Osteoblast (primary cell): ENCODE results near the gene UBA52. TPM values are rescaled to one million over a fixed set of nuclear protein-coding genes. Genes with fewer than 3 reads are reported as not detected.

Experiments used
- DNase-seq: peaks from one replicate; pipeline ENCODE4 v3.0.0; 2011; ENCODE audit warnings: low spot score, mixed read lengths; ENCODE audit not compliant: insufficient read length; ENCODE audit errors: missing footprints
- H2AFZ ChIP-seq: 2 replicates; pipeline ENCODE4 v1.6.0; 2011; ENCODE audit warnings: mild to moderate bottlenecking, low read length
- H3K27ac ChIP-seq: 2 replicates; pipeline ENCODE4 v1.5.1; 2011; ENCODE audit warnings: mild to moderate bottlenecking, low read depth, low read length, moderate library complexity
- H3K27me3 ChIP-seq: 2 replicates; pipeline ENCODE4 v1.6.0; 2012; ENCODE audit warnings: mild to moderate bottlenecking, control low read depth, inconsistent platforms, low read length, moderate library complexity; ENCODE audit not compliant: insufficient read depth
- H3K36me3 ChIP-seq: 2 replicates; pipeline ENCODE4 v1.5.1; 2011; ENCODE audit warnings: mild to moderate bottlenecking, low read length, control low read depth, moderate library complexity; ENCODE audit not compliant: insufficient read depth
- H3K4me1 ChIP-seq: 2 replicates; pipeline ENCODE4 v1.5.1; 2011; ENCODE audit warnings: mild to moderate bottlenecking, low read length, control low read depth, moderate library complexity; ENCODE audit not compliant: insufficient read depth
- H3K4me2 ChIP-seq: 2 replicates; pipeline ENCODE4 v1.6.0; 2011; ENCODE audit warnings: mild to moderate bottlenecking, low read length; ENCODE audit not compliant: insufficient read depth
- H3K4me3 ChIP-seq: fragments of 200-600 bp; sonication (generic); 3 replicates; pipeline ENCODE4 v1.5.1; 2012; ENCODE audit warnings: mild to moderate bottlenecking, low read length, inconsistent platforms; ENCODE audit not compliant: insufficient read depth
- H3K79me2 ChIP-seq: 2 replicates; pipeline ENCODE4 v1.6.0; 2012; ENCODE audit warnings: mild to moderate bottlenecking, low read length, control low read depth, inconsistent platforms; ENCODE audit not compliant: insufficient read depth
- H3K9me3 ChIP-seq: 2 replicates; pipeline ENCODE4 v1.5.1; 2011; ENCODE audit warnings: low read depth, low read length, control low read depth
- H4K20me1 ChIP-seq: 2 replicates; pipeline ENCODE4 v1.6.0; 2012; ENCODE audit warnings: mild to moderate bottlenecking, low read length, control low read depth; ENCODE audit not compliant: insufficient read depth
- CTCF ChIP-seq: IDR thresholded peaks from 2 replicates; pipeline ENCODE4 v1.5.1; 2011; ENCODE audit warnings: mild to moderate bottlenecking, low read depth, low read length, moderate library complexity; ENCODE audit errors: extremely low read depth
- total RNA-seq: library from RNA; depleted of rRNA; stranded (reverse); fragments of >200 nt; gene quantifications from 2 replicates; pipeline ENCODE4 v1.2.3, GENCODE V29; 2012

Gene UBA52
- total RNA-seq, 1 donor = 554 TPM

- peaks cover 25% of the 10 kb centered on the region for H3K79me2 ChIP-seq
- H3K27me3 ChIP-seq = no peaks in the 10 kb centered on the region
- H3K9me3 ChIP-seq = no peaks in the 10 kb centered on the region
- H3K4me1 ChIP-seq = peaks cover 13% of the 10 kb centered on the region
- no peak overlapping the region for H2AFZ ChIP-seq
- DNase-seq = no peak
- peaks cover 28% of the 10 kb centered on the region for H4K20me1 ChIP-seq
- H3K4me2 ChIP-seq = no peak overlapping the region
- TF ChIP-seq CTCF = no peak
- peaks cover 46% of the 10 kb centered on the region for H3K36me3 ChIP-seq
- H3K4me3 ChIP-seq = no peak overlapping the region
- no peak overlapping the region for H3K27ac ChIP-seq
These were observed 4.7 kb downstream of the UBA52 start for GRCh38 chr19:18576383-18576782.

GRCh38 chr19:18577365-18577914, 5.8 kb downstream of the UBA52 start:
- H3K4me1 ChIP-seq = peaks cover 11% of the 10 kb centered on the region
- peaks cover 17% of the 10 kb centered on the region for H3K79me2 ChIP-seq
- H3K27ac ChIP-seq = no peak overlapping the region
- peak; percentile 22 for DNase-seq
- TF ChIP-seq CTCF = no peak
- H3K27me3 ChIP-seq = no peaks in the 10 kb centered on the region
- peaks cover 46% of the 10 kb centered on the region for H3K36me3 ChIP-seq
- H2AFZ ChIP-seq = no peak overlapping the region
- no peak overlapping the region for H3K4me3 ChIP-seq
- no peaks in the 10 kb centered on the region for H3K9me3 ChIP-seq
- no peak overlapping the region for H3K4me2 ChIP-seq
- H4K20me1 ChIP-seq = peaks cover 24% of the 10 kb centered on the region

- Histone ChIP-seq H2AFZ (no peak overlapping the region), H3K36me3 (peaks cover 19% of the 10 kb centered on the region), H3K27me3 (no peaks in the 10 kb centered on the region), H3K4me2 (no peak overlapping the region), H3K9me3 (no peaks in the 10 kb centered on the region), H3K27ac (no peak overlapping the region), H3K79me2 (no peaks in the 10 kb centered on the region), H3K4me3 (no peak overlapping the region), H4K20me1 (peaks cover under 1% of the 10 kb centered on the region), H3K4me1 (no peaks in the 10 kb centered on the region)
- TF ChIP-seq CTCF = no peak
- no peak for DNase-seq
These were observed 8.7 kb downstream of the UBA52 start for GRCh38 chr19:18580311-18580710.

- Histone ChIP-seq H3K36me3 (peaks cover 3% of the 10 kb centered on the region), H4K20me1 (peaks cover 3% of the 10 kb centered on the region), H3K9me3 (no peaks in the 10 kb centered on the region), H3K4me1 (peaks cover 16% of the 10 kb centered on the region), H2AFZ (peak overlapping the region; percentile 47), H3K27me3 (no peaks in the 10 kb centered on the region), H3K27ac (no peak overlapping the region), H3K4me2 (no peak overlapping the region), H3K4me3 (no peak overlapping the region), H3K79me2 (no peaks in the 10 kb centered on the region)
- peak; percentile 10 for TF ChIP-seq CTCF
- no peak for DNase-seq
These were observed 14.6 kb downstream of the UBA52 start for GRCh38 chr19:18586306-18586705.
